Endothelial cell of umbilical vein (primary cell): ENCODE results near the gene DCX. TPM values are rescaled to one million over a fixed set of nuclear protein-coding genes. Genes with fewer than 3 reads are reported as not detected.

Experiments
- BruUV-seq: library from RNA; stranded (reverse); fragments of 400-500 nt; replicated peaks from 2 replicates; lab custom pipeline; 2021; lab: Mats Ljungman, UMichigan
- CTCF ChIA-PET: fragments of 300-600, 350-600 bp; sonication (Branson Sonifier 250); formaldehyde crosslinking; loops from one replicate; lab custom pipeline; 2021; ENCODE audit warnings: antibody characterized with exemption, inconsistent platforms; lab: Charles Lee
- POLR2A ChIA-PET: fragments of 300-600, 350-600 bp; sonication (Branson Sonifier 250); formaldehyde crosslinking; loops from one replicate; lab custom pipeline; 2021; ENCODE audit warnings: antibody characterized with exemption, inconsistent platforms; lab: Charles Lee
- DNase-seq: peaks from one replicate; pipeline ENCODE4 v3.0.0-alpha.2; 2011; ENCODE audit warnings: low read depth, low spot score
- FAIRE-seq: peaks from 2 replicates; lab custom pipeline; 2011; peaks lifted over from hg19 to GRCh38; lab: Jason Lieb, UNC
- H2AFZ ChIP-seq: 2 replicates; pipeline ENCODE4 v1.6.0; 2012; ENCODE audit warnings: low read depth, low read length, control low read depth, inconsistent platforms
- H3K27ac ChIP-seq: 2 replicates; pipeline ENCODE4 v1.5.1; 2011; ENCODE audit warnings: low read depth, mild to moderate bottlenecking, control low read depth, low read length, moderate library complexity; ENCODE audit not compliant: insufficient read depth
- H3K27me3 ChIP-seq, 2 experiments: 2 replicates each; pipeline versions ENCODE4 v1.6.0 to v1.6.1; 2011; ENCODE audit warnings: low read length in 2 of 2, mixed read lengths in 1 of 2; ENCODE audit not compliant: control insufficient read depth in 2 of 2, insufficient read depth in 2 of 2
- H3K36me3 ChIP-seq, 2 experiments: 2 replicates in 1 of 2; 3 replicates in 1 of 2; pipeline ENCODE4 v1.5.1; 2011; ENCODE audit warnings: low read length in 2 of 2, mild to moderate bottlenecking in 1 of 2, moderate library complexity in 1 of 2; ENCODE audit not compliant: control insufficient read depth in 2 of 2, insufficient read depth in 2 of 2; ENCODE audit errors: extremely low read depth in 1 of 2
- H3K4me1 ChIP-seq: 3 replicates; pipeline ENCODE4 v1.5.1; 2011; ENCODE audit warnings: mild to moderate bottlenecking, low read length; ENCODE audit not compliant: control insufficient read depth, insufficient read depth; ENCODE audit errors: extremely low read depth
- H3K4me2 ChIP-seq: 2 replicates; pipeline ENCODE4 v1.6.1; 2011; ENCODE audit warnings: low read length, control low read depth, mixed read lengths; ENCODE audit not compliant: insufficient read depth
- H3K4me3 ChIP-seq, 3 experiments: fragments of 200-600 bp in 1 of 3; sonication (generic), shearing (Covaris generic) in 1 of 3; replicated peaks in 1 of 3; 2 replicates each; pipeline ENCODE4 v1.5.1; 2011 to 2016; ENCODE audit warnings: control low read depth in 3 of 3, low read length in 3 of 3, mild to moderate bottlenecking in 2 of 3, inconsistent platforms in 1 of 3, low read depth in 1 of 3, moderate library complexity in 1 of 3; ENCODE audit not compliant: insufficient read depth in 1 of 3
- H3K79me2 ChIP-seq: 2 replicates; pipeline ENCODE4 v1.6.0; 2012; ENCODE audit warnings: low read length, inconsistent platforms; ENCODE audit not compliant: control insufficient read depth, insufficient read depth
- H3K9ac ChIP-seq: replicated peaks from 2 replicates; pipeline ENCODE3; 2011; ENCODE audit warnings: low read length, control low read depth; ENCODE audit not compliant: insufficient read depth; ENCODE audit errors: extremely low read depth
- H3K9me1 ChIP-seq: replicated peaks from 3 replicates; pipeline ENCODE4 v1.6.0; 2011; ENCODE audit warnings: mild to moderate bottlenecking, low read length; ENCODE audit not compliant: control insufficient read depth, insufficient read depth; ENCODE audit errors: extremely low read depth
- H3K9me3 ChIP-seq: replicated peaks from 2 replicates; pipeline ENCODE4 v1.5.1; 2012; ENCODE audit warnings: low read length, inconsistent platforms; ENCODE audit not compliant: control insufficient read depth, insufficient read depth
- H4K20me1 ChIP-seq: replicated peaks from 2 replicates; pipeline ENCODE3; 2011; ENCODE audit warnings: mild to moderate bottlenecking, low read length; ENCODE audit not compliant: control insufficient read depth, insufficient read depth; ENCODE audit errors: extremely low read depth
- EZH2 ChIP-seq: IDR thresholded peaks from 2 replicates; pipeline ENCODE4 v1.6.1; 2012; ENCODE audit warnings: borderline replicate concordance, low read depth, mild to moderate bottlenecking, moderate library complexity, low read length, inconsistent platforms; ENCODE audit not compliant: severe bottlenecking
- GATA2 ChIP-seq: IDR thresholded peaks from 2 replicates; pipeline ENCODE4 v1.7.0; 2011; ENCODE audit warnings: low read depth, mild to moderate bottlenecking, moderate library complexity, mixed read lengths, low read length; ENCODE audit not compliant: insufficient read length, insufficient read depth
- MYC ChIP-seq: IDR thresholded peaks from one replicate; pipeline ENCODE4 v1.6.1; 2011; ENCODE audit warnings: mild to moderate bottlenecking, low read depth, low read length
- POLR2A ChIP-seq: IDR thresholded peaks from 2 replicates; pipeline ENCODE4 v1.6.1; 2012; ENCODE audit warnings: low read depth, mild to moderate bottlenecking, control low read depth, low read length
- POLR2AphosphoS5 ChIP-seq: IDR thresholded peaks from 2 replicates; pipeline ENCODE4 v1.6.1; 2012; ENCODE audit warnings: low read depth, mild to moderate bottlenecking, control low read depth, low read length, moderate library complexity; ENCODE audit not compliant: insufficient read depth
- dilution Hi-C: fragments of 300-500 bp; cut with MboI; formaldehyde crosslinking; loops from one replicate; pipeline ENCODE4 v1.15.0; 2019; ENCODE audit warnings: low sequenced_read_pairs; ENCODE audit not compliant: extremely low pct_ligation_motif_present
- intact Hi-C: fragments of 100-400 bp; cut with micrococcal nuclease; formaldehyde crosslinking; loops from one replicate; pipeline ENCODE4 v1.10.0; 2022
- polyA plus RNA-seq, 4 experiments: library from polyadenylated mRNA; depleted of rRNA in 3 of 4; stranded (reverse) in 3 of 4; unstranded in 1 of 4; fragments of >200 nt; gene quantifications; 2 replicates each; pipeline versions ENCODE4 v1.2.1 to v1.2.3, GENCODE V29; 2011 to 2012; ENCODE audit warnings: missing spikeins in 1 of 4
- total RNA-seq: library from RNA; stranded (reverse); gene quantifications from 2 replicates; pipeline ENCODE4 v1.2.3, GENCODE V29; 2021
- TF ChIP-seq, protein P1 (sequence below): IDR thresholded peaks from 2 replicates; pipeline ENCODE4 v1.6.1; 2011; ENCODE audit not compliant: insufficient read depth, insufficient read length

Gene DCX
- total and polyA plus RNA-seq, 2 donors (not counting 3 experiments of a cell fraction or from before 2014, with no cell fraction given), result not detected

DNA sequence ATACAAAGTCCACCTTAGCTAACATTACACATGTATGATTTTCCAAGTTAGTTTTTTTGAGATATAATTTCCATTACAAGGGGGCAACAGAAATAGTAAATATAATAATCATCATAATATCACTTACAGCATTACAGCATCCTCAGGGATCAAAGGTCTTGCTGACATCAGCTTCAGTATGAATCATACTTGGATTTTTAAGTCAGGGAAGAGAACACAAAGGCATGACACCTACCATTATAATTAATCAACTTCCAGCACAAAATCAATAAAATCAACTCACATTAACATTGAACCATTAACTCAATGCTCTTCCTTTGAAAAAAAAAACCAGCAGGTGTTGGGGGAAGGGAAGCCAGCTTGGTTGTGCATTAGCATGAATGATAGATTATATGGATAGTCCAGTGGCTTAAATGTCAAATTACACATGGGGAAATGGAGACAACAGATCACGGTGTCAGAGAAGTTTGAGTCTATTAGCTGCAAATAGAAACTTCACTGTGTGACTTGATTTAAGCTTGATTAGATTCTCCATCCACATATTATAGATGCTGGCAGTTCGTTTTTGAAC, 74.8 kb downstream of the DCX start:
- DNase-seq (no peak), FAIRE-seq (no peak)
- Histone ChIP-seq H3K4me1 (no peaks in the 10 kb centered on the region), H3K4me2 (no peak overlapping the region), H3K9ac (no peak overlapping the region), H3K9me1 (no peaks in the 10 kb centered on the region), H2AFZ (no peak overlapping the region), H3K36me3 (no peaks in the 10 kb centered on the region), H4K20me1 (no peaks in the 10 kb centered on the region), H3K79me2 (no peaks in the 10 kb centered on the region), H3K27me3 (no peaks in the 10 kb centered on the region), H3K4me3 (no peak overlapping the region), H3K27ac (no peak overlapping the region), H3K9me3 (no peaks in the 10 kb centered on the region)
- BruUV-seq, result no TSS peak
- dilution Hi-C loops (no loop called here), intact Hi-C loops (no loop called here)
- no peak for TF ChIP-seq POLR2A
- no peak for TF ChIP-seq POLR2AphosphoS5
- TF ChIP-seq, protein P1, sequence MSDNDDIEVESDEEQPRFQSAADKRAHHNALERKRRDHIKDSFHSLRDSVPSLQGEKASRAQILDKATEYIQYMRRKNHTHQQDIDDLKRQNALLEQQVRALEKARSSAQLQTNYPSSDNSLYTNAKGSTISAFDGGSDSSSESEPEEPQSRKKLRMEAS, result no peak
- ChIA-PET CTCF (no interaction called here), POLR2A (no interaction called here)

DNA sequence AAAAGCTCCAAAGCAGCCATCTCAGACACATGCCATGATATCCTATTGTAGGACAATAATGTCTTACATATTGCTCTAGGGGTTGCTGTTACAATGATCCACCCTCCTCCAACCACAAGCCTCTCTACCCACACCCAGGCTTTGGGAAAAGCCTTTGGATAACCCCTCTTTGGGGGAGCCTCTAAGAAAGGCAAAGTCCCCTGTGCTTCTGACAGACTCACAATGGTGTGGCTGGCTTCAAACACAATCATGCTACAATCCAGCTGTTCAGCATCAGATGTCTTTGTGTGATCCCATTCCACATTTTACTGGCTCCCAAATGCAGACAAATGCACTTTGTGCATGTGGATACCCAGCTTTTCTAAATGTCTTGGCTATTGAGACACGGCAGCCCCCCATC, 75.9 kb downstream of the DCX start:
- no TSS peak for BruUV-seq
- dilution Hi-C loops, result no loop called here
- CTCF ChIA-PET, result no interaction called here

More for the DNA sequence above, 75.9 kb downstream of the DCX start:
- Histone ChIP-seq H2AFZ (no peak overlapping the region), H3K36me3 (no peaks in the 10 kb centered on the region), H3K79me2 (no peaks in the 10 kb centered on the region), H3K4me2 (no peak overlapping the region), H3K4me1 (no peaks in the 10 kb centered on the region), H3K27ac (no peak overlapping the region), H3K27me3 (no peaks in the 10 kb centered on the region), H3K4me3 (no peak overlapping the region), H3K9me1 (no peaks in the 10 kb centered on the region), H4K20me1 (no peaks in the 10 kb centered on the region), H3K9ac (no peak overlapping the region), H3K9me3 (no peaks in the 10 kb centered on the region)
- no peak for DNase-seq
- intact Hi-C loops, result no loop called here
- POLR2A ChIA-PET, result no interaction called here
- no peak for FAIRE-seq
- TF ChIP-seq POLR2A (no peak), MYC (no peak), EZH2 (no peak), GATA2 (no peak)
